NB4 (cell line): ENCODE measurements around the gene LGALS7B.
"Not testable (repeated sequence)": the region's sequence is repeated elsewhere in the genome, so short reads cannot be mapped to it uniquely, and the experiment has no call there.

ENCODE experiments used
- CTCF ChIP-seq: IDR thresholded peaks from one replicate; pipeline ENCODE4 v1.5.1; 2012; ENCODE audit warnings: low read depth, low read length
- MYC ChIP-seq: IDR thresholded peaks from 2 replicates; pipeline ENCODE4 v1.6.1; 2011; ENCODE audit warnings: low read depth, low read length
- POLR2A ChIP-seq: IDR thresholded peaks from 2 replicates; pipeline ENCODE4 v1.6.1; 2011; ENCODE audit warnings: mild to moderate bottlenecking; ENCODE audit not compliant: insufficient read length; ENCODE audit errors: extremely low read depth

- not testable (repeated sequence) for TF ChIP-seq CTCF, POLR2A, MYC
Observed at GRCh38 chr19:38761884-38762389, 27.1 kb upstream of the LGALS7B start.
